Calu3 (cell line): Measurements from ENCODE around the gene DAD1. TPM values are rescaled to one million over a fixed set of nuclear protein-coding genes. Genes with fewer than 3 reads are reported as not detected.

Experiments used
- BruUV-seq: library from RNA; stranded (reverse); fragments of 400-500 nt; replicated peaks from 2 replicates; lab custom pipeline; 2021; lab: Mats Ljungman, UMichigan
- CTCF ChIA-PET: fragments of 300-600 bp; sonication (Branson Sonifier 250); formaldehyde crosslinking; loops from one replicate; lab custom pipeline; 2022; ENCODE audit warnings: antibody characterized with exemption; lab: Charles Lee
- DNase-seq: peaks from one replicate; pipeline ENCODE4 v3.0.0; 2022
- H3K27ac Mint-ChIP-seq: one replicate; pipeline ENCODE4 v1.8.0; 2022; ENCODE audit warnings: mixed read lengths; ENCODE audit not compliant: unreplicated experiment
- H3K27me3 Mint-ChIP-seq: one replicate; pipeline ENCODE4 v1.8.0; 2022; ENCODE audit warnings: mixed read lengths; ENCODE audit not compliant: unreplicated experiment
- H3K36me3 Mint-ChIP-seq: one replicate; pipeline ENCODE4 v1.8.0; 2022; ENCODE audit warnings: mild to moderate bottlenecking, moderate library complexity, mixed read lengths; ENCODE audit not compliant: insufficient read depth, unreplicated experiment
- H3K4me1 Mint-ChIP-seq: one replicate; pipeline ENCODE4 v1.8.0; 2022; ENCODE audit warnings: mild to moderate bottlenecking, low read depth, mixed read lengths; ENCODE audit not compliant: unreplicated experiment
- H3K4me3 Mint-ChIP-seq: one replicate; pipeline ENCODE4 v1.8.0; 2022; ENCODE audit warnings: mild to moderate bottlenecking, low read depth, moderate library complexity, mixed read lengths; ENCODE audit not compliant: unreplicated experiment
- H3K9me3 Mint-ChIP-seq: one replicate; pipeline ENCODE4 v1.8.0; 2022; ENCODE audit warnings: low read depth, mixed read lengths; ENCODE audit not compliant: unreplicated experiment
- CTCF ChIP-seq: fragments of 200-600 bp; IDR thresholded peaks from one replicate; pipeline ENCODE4 v1.8.0; 2022; ENCODE audit warnings: antibody characterized with exemption; ENCODE audit not compliant: unreplicated experiment
- intact Hi-C: fragments of 100-400 bp; cut with micrococcal nuclease; formaldehyde crosslinking; loops from one replicate; pipeline ENCODE4 v1.10.0; 2022; ENCODE audit not compliant: unreplicated experiment
- total RNA-seq: library from RNA; stranded (reverse); gene quantifications from 2 replicates; pipeline ENCODE4 v1.2.3, GENCODE V29; 2022

The DAD1 gene
- total RNA-seq, 1 experiment from 2014 or later: 197 TPM

- BruUV-seq: no TSS peak
- TF ChIP-seq CTCF: no peak
- Mint-ChIP-seq H3K4me1 (peaks cover 12% of the 10 kb centered on the region), H3K4me3 (peak overlapping the region; percentile 14), H3K9me3 (no peaks in the 10 kb centered on the region), H3K27ac (peak overlapping the region; percentile 79), H3K27me3 (no peaks in the 10 kb centered on the region), H3K36me3 (peaks cover 15% of the 10 kb centered on the region)
- DNase-seq: no peak
- intact Hi-C loops: no loop called here
- CTCF ChIA-PET: no interaction called here
Observed at GRCh38 chr14:22613106-22613695, 24.2 kb upstream of the DAD1 start.

GRCh38 chr14:22610931-22611330, 21.9 kb upstream of the DAD1 start:
- no TSS peak for BruUV-seq
- H3K27ac Mint-ChIP-seq: no peak overlapping the region
- H3K4me3 Mint-ChIP-seq: no peak overlapping the region
- intact Hi-C loops: no loop called here
- CTCF ChIA-PET: no interaction called here
- no peaks in the 10 kb centered on the region for H3K27me3 Mint-ChIP-seq
- TF ChIP-seq CTCF: no peak
- peaks cover 15% of the 10 kb centered on the region for H3K36me3 Mint-ChIP-seq
- DNase-seq: no peak
- no peaks in the 10 kb centered on the region for H3K9me3 Mint-ChIP-seq
- H3K4me1 Mint-ChIP-seq: peaks cover 12% of the 10 kb centered on the region

GRCh38 chr14:22607291-22607690, 18.3 kb upstream of the DAD1 start:
- BruUV-seq: no TSS peak
- TF ChIP-seq CTCF: no peak
- Mint-ChIP-seq H3K36me3 (peaks cover 4% of the 10 kb centered on the region), H3K27ac (no peak overlapping the region), H3K4me1 (peaks cover 11% of the 10 kb centered on the region), H3K27me3 (no peaks in the 10 kb centered on the region), H3K4me3 (no peak overlapping the region), H3K9me3 (no peaks in the 10 kb centered on the region)
- intact Hi-C loops: no loop called here
- DNase-seq: no peak
- CTCF ChIA-PET: interaction anchor here (0.6 to 1.0 kb wide), 2 partner anchors 9 to 247 kb away, joined by 3 to 5 read pairs; partner anchors contain the start of gene ABHD4

- Mint-ChIP-seq H3K9me3 (no peaks in the 10 kb centered on the region), H3K36me3 (peaks cover 4% of the 10 kb centered on the region), H3K27me3 (no peaks in the 10 kb centered on the region), H3K4me1 (peaks cover 14% of the 10 kb centered on the region), H3K4me3 (no peak overlapping the region), H3K27ac (no peak overlapping the region)
- CTCF ChIA-PET: no interaction called here
- intact Hi-C loops: no loop called here
- DNase-seq: no peak
- no peak for TF ChIP-seq CTCF
- BruUV-seq: no TSS peak
Observed at GRCh38 chr14:22606380-22606779, 17.4 kb upstream of the DAD1 start.
